Measurements from ENCODE around the gene PCDH8.

The PCDH8 gene

DNA sequence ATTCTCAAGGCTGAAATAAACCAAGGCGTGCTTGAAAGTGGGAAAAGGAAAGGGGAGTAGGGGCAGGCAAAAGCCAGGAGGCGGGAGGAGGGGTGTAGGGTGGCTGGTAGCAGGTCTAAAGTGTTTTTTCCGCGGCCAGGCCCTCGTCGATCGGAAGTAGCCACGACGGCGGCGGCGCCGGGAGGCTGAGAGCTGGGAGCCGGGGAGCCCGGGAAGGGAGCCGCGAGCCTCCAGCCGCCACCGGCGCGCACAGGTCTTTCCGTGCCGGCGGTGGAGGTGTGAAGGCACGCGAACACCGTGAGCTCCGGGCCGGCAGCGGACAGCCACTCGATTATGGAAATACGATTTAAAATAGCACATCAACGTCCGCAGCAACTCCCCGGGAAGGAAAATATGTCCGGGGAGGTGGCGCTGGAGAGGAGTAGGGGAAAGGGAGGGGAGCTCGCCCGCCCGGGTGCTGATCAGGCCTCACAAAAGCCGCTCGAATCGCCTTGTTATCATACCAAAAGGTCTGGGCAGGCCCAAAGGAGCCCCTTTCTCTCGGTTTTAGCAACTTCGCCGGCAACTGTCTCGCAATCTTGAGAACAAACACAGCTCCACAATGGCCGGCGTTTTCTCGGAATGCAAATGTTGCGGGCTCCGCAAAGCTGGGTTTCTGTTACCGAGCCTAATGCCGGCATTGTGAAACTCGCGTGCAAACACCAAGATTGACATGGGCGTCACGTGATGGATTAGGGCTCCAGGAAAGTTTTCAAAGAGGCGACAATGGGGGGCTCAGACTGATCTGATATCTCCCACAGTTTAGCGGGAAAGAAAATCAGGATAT lies 2.9 kb upstream of the PCDH8 start:
- ChIA-PET POLR2A (no interaction called here), CTCF (interaction anchor here (1.2 to 2.1 kb wide), 2 partner anchors 10 kb away, joined by 3 to 10 read pairs; no protein-coding TSS in a partner anchor)
- TF ChIP-seq, protein P1, sequence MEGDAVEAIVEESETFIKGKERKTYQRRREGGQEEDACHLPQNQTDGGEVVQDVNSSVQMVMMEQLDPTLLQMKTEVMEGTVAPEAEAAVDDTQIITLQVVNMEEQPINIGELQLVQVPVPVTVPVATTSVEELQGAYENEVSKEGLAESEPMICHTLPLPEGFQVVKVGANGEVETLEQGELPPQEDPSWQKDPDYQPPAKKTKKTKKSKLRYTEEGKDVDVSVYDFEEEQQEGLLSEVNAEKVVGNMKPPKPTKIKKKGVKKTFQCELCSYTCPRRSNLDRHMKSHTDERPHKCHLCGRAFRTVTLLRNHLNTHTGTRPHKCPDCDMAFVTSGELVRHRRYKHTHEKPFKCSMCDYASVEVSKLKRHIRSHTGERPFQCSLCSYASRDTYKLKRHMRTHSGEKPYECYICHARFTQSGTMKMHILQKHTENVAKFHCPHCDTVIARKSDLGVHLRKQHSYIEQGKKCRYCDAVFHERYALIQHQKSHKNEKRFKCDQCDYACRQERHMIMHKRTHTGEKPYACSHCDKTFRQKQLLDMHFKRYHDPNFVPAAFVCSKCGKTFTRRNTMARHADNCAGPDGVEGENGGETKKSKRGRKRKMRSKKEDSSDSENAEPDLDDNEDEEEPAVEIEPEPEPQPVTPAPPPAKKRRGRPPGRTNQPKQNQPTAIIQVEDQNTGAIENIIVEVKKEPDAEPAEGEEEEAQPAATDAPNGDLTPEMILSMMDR (IDR thresholded peaks at IDR 0.05; ENCODE audit: control extremely low read depth, extremely low read depth, low read depth, missing control alignments): no peak
- peak; percentile 69 for DNase-seq (ENCODE audit: extremely low spot score)

- POLR2A ChIA-PET: no interaction called here
- CTCF ChIA-PET: interaction anchor here (0.6 to 2.1 kb wide), 2 partner anchors 9 to 11 kb away, joined by 3 to 10 read pairs; no protein-coding TSS in a partner anchor
- DNase-seq (ENCODE audit: extremely low spot score): peak; percentile 75
- TF ChIP-seq, protein P1 (IDR thresholded peaks at IDR 0.05; ENCODE audit: control extremely low read depth, extremely low read depth, low read depth, missing control alignments): no peak
Observed at GRCh38 chr13:52850396-52851136, 2.1 kb upstream of the PCDH8 start.

DNA sequence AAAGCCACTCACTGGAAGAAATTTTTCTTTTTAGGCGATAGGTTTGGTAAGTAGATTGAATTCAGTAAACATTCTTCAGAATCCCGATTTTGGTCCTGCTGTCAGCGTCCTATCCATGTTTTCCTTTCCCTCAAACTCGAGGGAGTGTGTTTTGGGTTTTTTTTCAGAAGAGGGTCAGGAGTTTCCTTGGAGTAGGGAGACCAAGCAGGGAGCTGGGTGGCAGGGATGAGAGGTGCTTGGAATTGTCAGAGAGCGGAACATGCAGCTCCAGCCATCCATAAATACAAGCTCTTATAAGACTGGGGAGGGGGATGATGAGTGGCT lies 1.6 kb upstream of the PCDH8 start:
- TF ChIP-seq, protein P1 (IDR thresholded peaks at IDR 0.05; ENCODE audit: control extremely low read depth, extremely low read depth, low read depth, missing control alignments): no peak
- no peak for DNase-seq (ENCODE audit: extremely low spot score)
- CTCF ChIA-PET: interaction anchor here (0.6 kb wide), 1 partner anchor 9 kb away, joined by 3 read pairs; no protein-coding TSS in a partner anchor
- POLR2A ChIA-PET: no interaction called here

DNA sequence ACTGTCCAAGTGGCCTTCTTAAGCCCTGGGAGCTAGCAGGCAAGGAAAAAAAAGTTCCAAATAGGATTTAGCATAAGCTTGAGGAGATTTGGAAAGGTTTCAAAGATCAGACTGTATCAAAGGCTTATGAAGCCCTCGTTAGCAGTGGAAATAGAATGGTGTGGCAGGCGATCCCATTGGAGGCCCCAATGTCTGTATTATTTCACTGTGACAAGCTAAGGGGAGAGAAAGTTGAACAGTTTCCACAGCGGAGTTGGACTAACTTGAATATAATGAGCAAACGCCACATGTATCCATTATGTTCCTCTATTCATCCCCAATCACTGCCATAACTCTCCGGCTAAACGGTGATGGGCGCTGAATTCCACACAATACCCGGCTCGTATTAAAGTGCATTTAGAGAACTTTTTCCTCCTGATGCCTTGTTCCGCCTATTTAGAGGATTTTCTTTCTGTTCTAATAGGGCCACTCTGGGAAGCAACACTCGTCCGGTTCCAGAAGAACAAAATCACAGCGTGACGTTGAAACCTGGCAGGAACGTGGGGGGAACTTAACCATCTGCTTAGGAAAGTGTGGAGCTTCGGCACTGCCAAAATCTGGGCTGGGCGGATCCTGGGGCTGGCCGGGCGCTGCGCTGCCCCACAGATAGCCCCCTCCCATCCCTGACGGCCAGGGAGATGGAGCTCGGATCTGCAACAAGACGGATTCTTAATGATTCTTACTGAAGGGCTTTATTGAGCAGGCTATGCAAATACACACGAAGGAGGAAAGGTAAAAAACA lies 1.0 kb upstream of the PCDH8 start:
- POLR2A ChIA-PET: no interaction called here
- DNase-seq (ENCODE audit: extremely low spot score): no peak
- TF ChIP-seq, protein P1 (IDR thresholded peaks at IDR 0.05; ENCODE audit: control extremely low read depth, extremely low read depth, low read depth, missing control alignments): no peak
- CTCF ChIA-PET: interaction anchor here (0.6 to 1.2 kb wide), 2 partner anchors 10 to 240 kb away, joined by 3 read pairs; no protein-coding TSS in a partner anchor

DNA sequence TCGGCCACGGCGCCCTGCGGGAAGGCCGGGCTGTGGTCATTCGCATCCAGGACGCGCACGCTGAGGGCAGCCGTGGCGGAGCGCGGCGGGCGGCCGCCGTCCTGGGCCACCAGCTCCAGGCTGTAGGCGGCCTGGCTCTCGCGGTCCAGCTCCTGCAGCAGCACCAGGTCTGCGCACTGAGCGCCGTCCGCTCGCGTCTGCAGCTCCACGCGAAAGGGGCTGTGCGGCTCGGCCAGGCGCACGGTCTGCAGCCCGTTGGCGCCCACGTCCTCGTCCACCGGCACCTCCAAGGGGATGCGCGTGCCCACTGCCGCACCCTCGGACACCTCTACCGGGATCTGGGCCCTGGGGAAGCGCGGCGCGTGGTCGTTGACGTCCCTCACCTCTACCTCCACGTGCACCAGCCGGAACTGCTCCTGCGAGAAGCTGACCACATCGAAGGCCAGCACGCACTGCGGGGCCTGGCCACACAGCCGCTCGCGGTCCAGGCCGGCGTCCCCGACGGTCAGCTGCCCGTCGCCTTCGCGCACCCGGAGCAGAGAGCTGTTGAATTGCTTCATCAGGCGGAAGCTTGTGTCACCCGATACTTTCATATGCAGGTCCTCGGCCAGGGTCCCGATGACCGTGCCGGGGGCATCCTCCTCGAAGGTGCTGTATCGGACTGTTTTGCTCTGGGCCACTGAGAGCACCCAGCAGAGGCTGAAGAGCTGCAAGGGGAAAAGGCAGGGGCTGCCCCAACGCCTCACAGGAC lies 583 bp downstream of the PCDH8 start:
- TF ChIP-seq, protein P1 (IDR thresholded peaks at IDR 0.05; ENCODE audit: control extremely low read depth, extremely low read depth, low read depth, missing control alignments): no peak
- ChIA-PET POLR2A (no interaction called here), CTCF (interaction anchor here (0.9 to 1.2 kb wide), 2 partner anchors 13 to 238 kb away, joined by 3 to 4 read pairs; no protein-coding TSS in a partner anchor)
- DNase-seq (ENCODE audit: extremely low spot score): no peak
